ENCODE measurements around the gene DDA1.

Gene DDA1

DNA sequence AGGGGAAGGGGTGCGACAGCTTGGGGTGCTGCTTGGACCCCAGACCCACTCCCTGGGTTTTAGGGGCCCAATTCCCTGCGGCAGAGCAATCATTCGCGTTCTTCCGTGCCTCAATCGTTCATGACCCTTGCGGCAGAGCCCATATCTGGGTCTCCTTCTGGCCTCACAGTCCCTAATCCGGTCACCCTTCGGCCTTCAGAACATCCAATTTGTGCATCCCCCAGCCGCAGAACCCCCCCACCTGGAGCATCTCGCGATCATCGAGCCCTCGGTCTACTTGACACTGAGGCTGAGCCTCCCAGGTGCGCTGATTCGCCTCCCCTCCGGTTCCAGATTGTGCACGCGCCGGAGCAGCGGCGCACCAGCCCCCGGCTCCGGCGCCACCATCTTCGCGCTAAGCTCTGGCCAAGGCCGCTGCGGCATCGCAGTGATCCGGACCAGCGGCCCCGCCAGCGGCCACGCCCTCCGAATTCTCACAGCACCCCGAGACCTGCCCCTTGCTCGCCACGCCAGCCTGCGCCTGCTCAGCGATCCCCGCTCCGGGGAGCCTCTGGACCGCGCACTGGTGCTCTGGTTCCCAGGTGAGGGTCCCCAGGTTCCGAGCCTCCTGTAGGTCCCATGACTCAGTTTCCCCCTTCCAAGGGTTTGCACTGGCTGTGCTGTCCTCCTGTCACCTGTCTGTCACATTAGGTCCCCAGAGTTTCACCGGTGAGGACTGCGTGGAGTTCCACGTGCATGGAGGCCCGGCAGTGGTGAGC lies 28.5 kb downstream of the DDA1 start:
- peaks cover 44% of the 10 kb centered on the region for H3K4me1 Mint-ChIP-seq
- DNase-seq (ENCODE audit: low spot score in 2 of 2) (peak in 1 of 2 donors; percentile 68), ATAC-seq (peak; percentile 2)
- H3K4me3 Mint-ChIP-seq = peak overlapping the region; percentile 98
- no peaks in the 10 kb centered on the region for H3K9me3 Mint-ChIP-seq
- H3K27ac Mint-ChIP-seq = peak overlapping the region; percentile 98
- peaks cover 45% of the 10 kb centered on the region for H3K36me3 Mint-ChIP-seq

DNA sequence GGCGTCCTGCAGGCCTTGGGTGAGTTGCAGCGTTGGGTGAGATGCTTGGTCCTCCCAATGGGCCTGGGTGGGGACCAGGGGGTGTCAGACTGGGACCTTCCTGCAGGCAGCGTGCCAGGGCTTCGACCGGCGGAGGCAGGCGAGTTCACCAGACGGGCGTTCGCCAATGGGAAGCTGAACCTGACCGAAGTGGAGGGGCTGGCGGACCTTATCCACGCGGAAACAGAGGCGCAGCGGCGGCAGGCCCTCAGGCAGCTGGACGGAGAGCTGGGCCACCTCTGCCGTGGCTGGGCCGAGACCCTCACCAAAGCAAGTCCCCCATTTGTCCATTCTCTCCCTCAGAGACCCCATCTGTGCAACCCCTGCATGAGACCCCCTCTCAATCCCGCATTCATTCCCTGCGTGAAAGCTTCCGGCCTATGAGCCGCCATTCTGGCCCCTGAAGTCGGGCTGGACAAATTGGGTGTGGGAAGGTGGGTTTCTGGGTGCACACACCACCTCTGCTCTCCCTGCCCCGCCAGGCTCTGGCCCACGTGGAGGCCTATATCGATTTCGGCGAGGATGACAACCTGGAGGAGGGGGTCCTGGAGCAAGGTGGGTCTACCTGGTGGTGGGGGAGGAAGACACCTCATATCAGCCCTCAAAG lies 29.2 kb downstream of the DDA1 start:
- Mint-ChIP-seq H3K36me3 (peaks cover 47% of the 10 kb centered on the region), H3K27ac (no peak overlapping the region), H3K4me1 (peaks cover 38% of the 10 kb centered on the region), H3K9me3 (no peaks in the 10 kb centered on the region), H3K4me3 (peak overlapping the region; percentile 98)
- DNase-seq (ENCODE audit: low spot score in 2 of 2) (no peak), ATAC-seq (no peak)

DNA sequence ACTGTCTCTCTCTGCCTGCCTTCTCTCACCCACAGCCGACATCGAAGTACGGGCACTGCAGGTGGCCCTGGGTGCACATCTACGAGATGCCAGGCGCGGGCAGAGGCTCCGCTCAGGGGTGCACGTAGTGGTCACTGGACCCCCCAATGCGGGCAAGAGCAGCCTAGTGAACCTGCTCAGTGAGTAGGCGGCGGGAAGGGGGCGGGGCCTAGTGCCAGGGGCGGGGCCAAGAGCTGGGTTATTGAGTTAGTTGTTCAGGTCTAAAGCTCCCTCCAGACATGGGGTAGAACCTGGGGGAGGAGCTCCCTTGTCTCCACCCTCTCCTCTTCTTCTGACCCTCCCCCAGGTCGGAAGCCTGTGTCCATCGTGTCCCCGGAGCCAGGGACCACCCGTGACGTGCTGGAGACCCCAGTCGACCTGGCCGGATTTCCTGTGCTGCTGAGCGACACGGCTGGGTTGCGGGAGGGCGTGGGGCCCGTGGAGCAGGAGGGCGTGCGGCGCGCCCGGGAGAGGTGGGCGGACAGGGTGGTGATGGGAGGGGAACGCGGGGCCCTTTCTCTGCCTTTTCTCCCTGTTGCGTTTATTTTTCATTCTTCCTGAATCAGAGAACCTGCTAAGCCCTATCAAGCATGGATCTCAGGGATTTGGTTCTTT lies 29.9 kb downstream of the DDA1 start:
- ATAC-seq (no peak), DNase-seq (ENCODE audit: low spot score in 2 of 2) (no peak)
- peak overlapping the region; percentile 98 for H3K4me3 Mint-ChIP-seq
- H3K27ac Mint-ChIP-seq = no peak overlapping the region
- H3K4me1 Mint-ChIP-seq = peaks cover 32% of the 10 kb centered on the region
- no peaks in the 10 kb centered on the region for H3K9me3 Mint-ChIP-seq
- H3K36me3 Mint-ChIP-seq = peaks cover 47% of the 10 kb centered on the region

DNA sequence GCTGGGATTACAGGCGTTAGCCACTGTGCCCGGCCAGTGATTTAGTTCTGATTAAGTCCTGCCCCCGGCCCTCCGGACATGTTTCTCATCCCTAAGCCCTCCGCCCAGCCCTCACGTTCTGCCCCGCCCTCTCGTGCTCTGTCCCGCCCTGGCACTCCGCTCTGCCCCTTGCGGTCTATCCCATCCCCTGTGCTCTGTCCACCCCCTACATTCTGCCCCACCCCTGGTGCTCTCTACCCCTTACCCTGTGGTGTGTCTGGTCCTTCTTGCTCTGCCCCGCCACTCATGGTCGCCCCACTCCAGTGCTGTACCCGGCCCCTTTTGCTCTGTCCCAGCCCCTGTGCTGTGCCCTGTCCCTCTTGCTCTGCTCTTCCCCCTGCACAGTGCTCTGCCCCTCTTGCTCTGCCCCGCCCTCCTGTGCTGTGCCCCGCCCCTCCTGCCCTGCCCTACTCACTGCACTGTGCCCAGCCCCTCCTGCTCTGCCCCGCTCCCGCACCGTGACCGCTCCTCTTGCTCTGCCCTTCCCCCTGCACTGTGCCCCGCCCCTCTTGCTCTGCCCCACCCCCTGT lies 31.0 kb downstream of the DDA1 start:
- Mint-ChIP-seq H3K9me3 (no peaks in the 10 kb centered on the region), H3K36me3 (peaks cover 47% of the 10 kb centered on the region), H3K4me3 (no peak overlapping the region), H3K4me1 (peaks cover 24% of the 10 kb centered on the region), H3K27ac (no peak overlapping the region)
- DNase-seq (ENCODE audit: low spot score in 2 of 2) = no peak
- no peak for ATAC-seq

DNA sequence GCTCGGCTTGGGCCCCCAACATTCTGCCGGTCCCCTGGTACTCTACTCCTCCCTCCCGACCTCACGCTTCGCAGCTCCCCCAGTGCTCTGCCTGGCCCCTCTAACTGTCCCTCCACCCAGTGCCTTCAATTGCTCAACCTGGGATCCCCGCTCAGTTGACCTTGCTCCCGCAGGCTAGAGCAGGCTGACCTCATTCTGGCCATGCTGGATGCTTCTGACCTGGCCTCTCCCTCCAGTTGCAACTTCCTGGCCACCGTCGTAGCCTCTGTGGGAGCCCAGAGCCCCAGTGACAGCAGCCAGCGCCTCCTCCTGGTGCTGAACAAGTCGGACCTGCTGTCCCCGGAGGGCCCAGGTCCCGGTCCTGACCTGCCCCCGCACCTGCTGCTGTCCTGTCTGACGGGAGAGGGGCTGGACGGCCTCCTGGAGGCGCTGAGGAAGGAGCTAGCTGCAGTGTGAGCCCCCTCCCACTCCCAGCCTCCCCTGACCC lies 31.6 kb downstream of the DDA1 start:
- ATAC-seq (no peak), DNase-seq (ENCODE audit: low spot score in 2 of 2) (no peak)
- peaks cover 25% of the 10 kb centered on the region for H3K4me1 Mint-ChIP-seq
- H3K9me3 Mint-ChIP-seq = no peaks in the 10 kb centered on the region
- no peak overlapping the region for H3K4me3 Mint-ChIP-seq
- peak overlapping the region; percentile 61 for H3K27ac Mint-ChIP-seq
- peaks cover 47% of the 10 kb centered on the region for H3K36me3 Mint-ChIP-seq

DNA sequence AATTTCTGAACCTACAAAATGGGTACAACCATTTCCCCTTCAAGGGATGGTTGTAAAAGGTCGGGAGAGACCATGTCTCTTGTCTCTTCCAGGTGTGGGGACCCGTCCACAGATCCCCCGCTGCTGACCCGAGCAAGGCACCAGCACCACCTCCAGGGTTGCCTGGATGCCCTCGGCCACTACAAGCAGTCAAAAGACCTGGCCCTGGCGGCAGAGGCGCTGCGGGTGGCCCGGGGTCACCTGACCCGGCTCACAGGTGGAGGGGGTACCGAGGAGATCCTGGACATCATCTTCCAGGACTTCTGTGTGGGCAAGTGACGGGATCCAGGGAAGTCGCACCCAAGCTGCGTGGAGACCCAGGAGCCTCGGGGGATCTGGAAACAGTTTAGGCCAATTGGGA lies 32.0 kb downstream of the DDA1 start:
- H3K36me3 Mint-ChIP-seq = peaks cover 47% of the 10 kb centered on the region
- H3K4me3 Mint-ChIP-seq = no peak overlapping the region
- no peaks in the 10 kb centered on the region for H3K9me3 Mint-ChIP-seq
- H3K27ac Mint-ChIP-seq = peak overlapping the region; percentile 61
- DNase-seq (ENCODE audit: low spot score in 2 of 2) (no peak), ATAC-seq (no peak)
- peaks cover 27% of the 10 kb centered on the region for H3K4me1 Mint-ChIP-seq

DNA sequence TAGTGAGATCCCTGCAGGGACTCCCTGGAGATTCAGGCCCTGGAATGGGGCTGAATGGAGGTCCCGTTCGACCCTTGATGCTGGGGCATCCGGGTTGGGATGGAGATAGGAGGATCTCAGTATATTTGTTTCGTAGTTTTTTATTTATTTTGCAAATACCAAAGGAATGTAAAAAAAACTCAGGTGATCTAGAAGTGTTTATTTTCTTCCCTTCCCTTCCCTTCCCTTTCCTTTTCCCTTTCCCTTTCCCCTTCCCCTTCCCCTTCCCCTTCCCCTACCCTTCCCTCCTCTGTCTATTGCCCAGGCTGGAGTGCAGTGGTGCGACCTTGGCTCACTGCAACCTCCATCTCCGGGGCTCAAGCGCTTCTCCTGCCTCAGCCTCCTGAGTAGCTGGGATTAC lies 32.5 kb downstream of the DDA1 start:
- peaks cover 47% of the 10 kb centered on the region for H3K36me3 Mint-ChIP-seq
- H3K4me1 Mint-ChIP-seq = peaks cover 24% of the 10 kb centered on the region
- no peak overlapping the region for H3K4me3 Mint-ChIP-seq
- peak overlapping the region; percentile 61 for H3K27ac Mint-ChIP-seq
- DNase-seq (ENCODE audit: low spot score in 2 of 2) (no peak), ATAC-seq (no peak)
- no peaks in the 10 kb centered on the region for H3K9me3 Mint-ChIP-seq

DNA sequence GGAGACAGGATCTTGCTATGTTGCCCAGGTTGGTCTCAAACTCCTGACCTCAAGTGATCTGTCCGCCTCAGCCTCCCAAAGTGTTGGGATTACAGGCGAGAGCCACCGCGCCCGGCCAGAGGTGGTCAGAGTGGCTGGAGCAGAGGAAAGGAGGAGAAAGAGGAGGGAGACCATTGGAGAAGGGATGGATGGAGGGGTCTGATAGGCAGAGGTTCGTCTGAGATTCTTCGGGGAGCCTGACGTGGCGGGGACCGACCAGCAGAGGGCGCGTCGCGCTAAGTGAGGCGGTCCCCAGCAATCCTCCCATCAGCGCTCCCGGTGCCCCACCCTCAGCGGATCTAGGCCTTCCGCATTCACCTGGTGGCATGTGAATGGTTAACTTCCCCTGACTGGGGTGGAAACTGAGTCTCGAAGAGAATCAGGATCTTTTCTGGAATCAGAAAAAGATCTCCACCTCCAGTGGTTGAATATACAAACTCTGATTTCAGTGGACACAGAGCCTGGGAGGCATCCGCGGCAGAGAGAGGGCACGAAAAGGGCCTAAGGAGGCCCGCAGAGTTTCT lies 36.8 kb downstream of the DDA1 start:
- Mint-ChIP-seq H3K36me3 (peaks cover 19% of the 10 kb centered on the region), H3K9me3 (no peaks in the 10 kb centered on the region), H3K4me3 (no peak overlapping the region), H3K4me1 (peaks cover 8% of the 10 kb centered on the region), H3K27ac (no peak overlapping the region)
- DNase-seq (ENCODE audit: low spot score in 2 of 2) (peak; percentile 83 to 90), ATAC-seq (peak; percentile 93)

DNA sequence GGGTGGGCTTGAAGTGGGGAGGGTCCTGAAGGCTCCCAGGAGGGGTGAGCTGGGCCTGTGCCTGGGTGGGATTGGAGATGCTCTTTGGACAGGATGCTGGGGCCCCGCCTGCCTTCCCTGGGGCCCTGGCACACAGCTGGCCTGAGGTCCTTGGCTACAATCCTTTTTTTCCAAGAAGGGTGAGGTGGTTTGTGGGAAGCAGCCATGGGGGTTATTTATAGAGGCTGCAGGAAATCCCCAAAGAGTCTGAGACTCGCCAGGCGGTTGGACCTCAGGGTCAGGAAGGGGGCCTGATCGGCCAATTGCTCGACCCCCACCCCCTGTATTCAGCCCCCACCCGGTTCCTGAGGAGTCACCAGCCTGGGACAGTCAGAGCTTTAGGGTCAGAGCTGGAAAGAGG lies 38.0 kb downstream of the DDA1 start:
- ATAC-seq (no peak), DNase-seq (ENCODE audit: low spot score in 2 of 2) (no peak)
- Mint-ChIP-seq H3K27ac (peak overlapping the region; percentile 5), H3K9me3 (no peaks in the 10 kb centered on the region), H3K4me1 (peaks cover 14% of the 10 kb centered on the region), H3K4me3 (no peak overlapping the region), H3K36me3 (peaks cover 7% of the 10 kb centered on the region)

DNA sequence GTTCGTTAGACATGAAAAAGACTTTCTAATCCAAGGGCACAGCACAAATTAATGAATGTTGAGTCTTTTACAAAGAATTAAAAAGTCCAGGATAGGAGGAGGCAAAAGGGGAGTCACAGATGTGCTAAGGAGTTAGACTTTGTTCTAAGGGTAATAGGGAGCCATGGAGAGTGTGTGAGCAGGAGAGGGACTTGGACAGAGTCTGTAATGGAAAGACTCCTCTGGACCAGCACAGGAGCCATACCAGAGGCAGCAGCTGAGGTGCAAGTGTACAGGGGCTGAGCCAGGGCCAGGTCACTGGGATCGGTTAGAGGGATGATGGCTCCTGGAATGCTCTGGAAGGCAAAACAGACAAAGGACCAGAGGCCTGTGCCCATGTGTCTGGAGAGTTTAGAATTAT lies 38.5 kb downstream of the DDA1 start:
- DNase-seq (ENCODE audit: low spot score in 2 of 2) = no peak
- ATAC-seq = no peak
- H3K4me3 Mint-ChIP-seq = no peak overlapping the region
- H3K27ac Mint-ChIP-seq = peak overlapping the region; percentile 5
- H3K36me3 Mint-ChIP-seq = peaks cover 2% of the 10 kb centered on the region
- peaks cover 14% of the 10 kb centered on the region for H3K4me1 Mint-ChIP-seq
- no peaks in the 10 kb centered on the region for H3K9me3 Mint-ChIP-seq

DNA sequence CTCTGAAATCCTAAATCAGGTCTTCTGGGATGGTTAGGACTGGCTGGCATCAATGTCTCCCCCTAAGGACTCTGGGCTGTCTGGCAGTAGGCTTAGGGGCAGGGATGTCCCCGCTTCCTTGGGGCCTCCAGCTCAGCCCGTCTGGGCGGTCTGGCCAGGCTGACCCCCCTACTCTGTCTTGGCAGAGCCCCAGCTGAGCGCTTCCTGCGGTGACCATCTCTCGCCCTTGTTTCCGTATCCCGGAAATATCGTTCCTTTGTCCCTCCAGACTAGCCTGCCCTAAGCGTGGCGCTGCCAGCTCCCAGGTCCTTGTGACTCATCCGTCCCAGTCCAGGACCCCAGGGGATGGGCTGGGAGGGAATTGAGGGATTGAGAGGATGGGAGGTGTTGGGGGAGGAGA lies 39.3 kb downstream of the DDA1 start:
- no peaks in the 10 kb centered on the region for H3K9me3 Mint-ChIP-seq
- DNase-seq (ENCODE audit: low spot score in 2 of 2) (no peak), ATAC-seq (no peak)
- no peak overlapping the region for H3K4me3 Mint-ChIP-seq
- no peak overlapping the region for H3K27ac Mint-ChIP-seq
- peaks cover 21% of the 10 kb centered on the region for H3K4me1 Mint-ChIP-seq
- H3K36me3 Mint-ChIP-seq = no peaks in the 10 kb centered on the region

DNA sequence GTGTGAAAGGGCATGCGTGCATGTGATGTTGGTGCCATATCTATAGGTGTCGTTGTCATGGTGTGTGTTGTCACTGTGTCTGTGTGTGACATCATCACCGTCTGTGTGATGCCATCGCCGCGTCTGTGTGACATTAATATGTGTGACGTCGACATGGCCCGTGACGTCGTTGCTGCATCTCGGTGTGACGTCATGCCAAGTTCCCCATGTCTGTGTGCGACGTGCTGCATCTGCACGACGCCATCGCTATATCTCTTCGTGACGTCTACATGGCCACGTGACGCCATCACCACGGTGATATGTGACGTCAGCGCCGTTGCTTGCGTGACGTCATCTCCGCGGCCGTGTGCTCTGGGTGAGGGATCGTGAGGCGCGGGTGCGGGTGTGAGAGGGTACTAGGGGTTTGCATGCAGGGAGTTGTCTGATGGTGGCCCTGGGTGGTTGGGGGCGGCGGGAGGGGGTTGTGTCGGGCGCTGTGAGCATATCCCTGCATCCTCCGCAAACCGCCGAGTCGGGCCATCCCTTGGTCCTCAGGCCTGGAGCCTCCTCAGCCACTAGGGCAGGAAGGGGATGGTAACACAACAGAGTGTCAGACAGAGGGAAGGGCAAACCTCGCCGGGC lies 42.6 kb downstream of the DDA1 start:
- ATAC-seq = no peak
- H3K27ac Mint-ChIP-seq = no peak overlapping the region

DNA sequence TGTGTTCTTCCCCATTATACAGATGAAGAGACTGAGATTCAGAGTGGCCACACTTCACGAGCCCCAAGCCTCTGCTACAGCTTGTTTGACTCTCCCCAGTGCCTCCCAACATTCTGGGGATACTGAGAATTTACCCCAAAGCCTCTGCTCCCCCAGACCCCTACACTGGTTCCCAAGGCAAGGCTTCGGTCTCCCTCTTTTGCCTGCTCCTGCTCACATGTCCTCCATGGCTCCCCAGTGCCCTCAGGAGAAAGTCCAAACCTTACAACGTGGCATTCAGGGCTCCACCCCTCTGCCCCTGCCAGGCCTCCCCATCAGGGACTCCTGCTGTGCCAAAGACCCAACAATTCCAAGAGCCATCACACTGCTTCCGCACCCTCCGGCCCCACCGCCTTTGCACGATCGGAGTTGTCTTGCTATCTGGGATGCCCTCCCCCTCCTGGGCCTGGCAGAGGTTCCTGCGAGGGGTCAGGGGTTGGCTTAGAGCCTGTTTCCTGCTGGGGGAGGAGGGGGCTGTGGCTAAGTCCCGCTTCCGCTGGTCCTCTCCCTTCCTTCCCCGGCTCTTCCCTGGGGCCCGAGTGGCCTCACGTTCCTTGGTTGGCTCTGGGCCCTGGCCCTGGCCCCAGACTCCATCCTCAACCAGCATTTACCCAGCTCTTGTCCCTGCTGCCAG lies 43.4 kb downstream of the DDA1 start:
- Mint-ChIP-seq H3K27ac (peak overlapping the region; percentile 38), H3K4me3 (no peak overlapping the region), H3K9me3 (no peaks in the 10 kb centered on the region), H3K36me3 (no peaks in the 10 kb centered on the region), H3K4me1 (peaks cover 14% of the 10 kb centered on the region)
- DNase-seq (ENCODE audit: low spot score in 2 of 2) (no peak), ATAC-seq (no peak)

More for the DNA sequence above, 42.6 kb downstream of the DDA1 start:
- Mint-ChIP-seq H3K9me3 (no peaks in the 10 kb centered on the region), H3K36me3 (no peaks in the 10 kb centered on the region), H3K4me1 (peaks cover 14% of the 10 kb centered on the region), H3K4me3 (no peak overlapping the region)
- no peak for DNase-seq (ENCODE audit: low spot score in 2 of 2)

DNA sequence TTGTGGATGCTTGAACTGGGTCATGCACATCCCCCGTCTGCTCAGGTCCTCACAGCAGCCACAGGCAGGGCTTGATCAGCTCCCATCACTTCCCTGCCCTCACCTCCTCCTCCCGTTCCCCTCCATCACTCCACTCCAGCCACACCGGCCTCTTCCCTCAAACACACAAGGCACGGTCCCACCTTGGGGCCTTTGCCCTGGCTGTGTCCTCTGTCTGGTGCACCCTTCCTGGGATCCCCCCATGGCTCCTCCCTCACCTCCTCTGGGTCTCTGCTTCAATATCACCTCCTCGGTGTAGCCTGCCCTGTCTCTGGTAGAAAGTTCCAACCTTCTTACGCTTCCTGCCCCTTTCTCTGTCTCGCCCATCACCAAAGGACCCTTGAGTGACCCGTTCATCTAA lies 44.0 kb downstream of the DDA1 start:
- Mint-ChIP-seq H3K4me1 (peaks cover 14% of the 10 kb centered on the region), H3K9me3 (no peaks in the 10 kb centered on the region), H3K36me3 (no peaks in the 10 kb centered on the region), H3K27ac (peak overlapping the region; percentile 38), H3K4me3 (no peak overlapping the region)
- ATAC-seq (no peak), DNase-seq (ENCODE audit: low spot score in 2 of 2) (no peak)
